K562 (cell line): ENCODE measurements around the gene ERCC1. TPM values are rescaled to one million over a fixed set of nuclear protein-coding genes. Genes with fewer than 3 reads are reported as not detected.

Experiments
- ARID1B ChIP-seq: fragments of 450-650 bp; IDR thresholded peaks from 2 replicates; pipeline ENCODE4 v1.6.1; 2016; ENCODE audit warnings: antibody characterized with exemption, mild to moderate bottlenecking, inconsistent platforms
- CBX2 ChIP-seq: fragments of 200-600 bp; sonication (generic); IDR thresholded peaks from one replicate; pipeline ENCODE4 v1.6.1; 2012; ENCODE audit warnings: mild to moderate bottlenecking, low read length, inconsistent platforms; ENCODE audit not compliant: insufficient read depth, poor library complexity, severe bottlenecking
- CHD1 ChIP-seq: fragments of 200-600 bp; sonication (generic); IDR thresholded peaks from one replicate; pipeline ENCODE4 v1.6.1; 2012; ENCODE audit warnings: mild to moderate bottlenecking, moderate library complexity, low read length, inconsistent platforms
- CHD2 ChIP-seq: IDR thresholded peaks from 2 replicates; pipeline ENCODE4 v1.6.1; 2011; ENCODE audit warnings: low read depth, low read length
- FIP1L1 ChIP-seq: fragments of 200-400 bp; formaldehyde crosslinking; IDR thresholded peaks from 2 replicates; pipeline ENCODE4 v1.6.1; 2018; ENCODE audit warnings: mild to moderate bottlenecking, low read depth, low read length; ENCODE audit not compliant: poor library complexity, severe bottlenecking
- HDAC6 ChIP-seq: IDR thresholded peaks from 2 replicates; pipeline ENCODE4 v1.6.1; 2012; ENCODE audit warnings: low read depth, mild to moderate bottlenecking, control low read depth, inconsistent platforms, low read length, moderate library complexity
- HMGN3 ChIP-seq: IDR thresholded peaks from 2 replicates; pipeline ENCODE4 v1.6.1; 2011; ENCODE audit warnings: borderline replicate concordance, low read depth, mild to moderate bottlenecking, mixed read lengths, low read length; ENCODE audit not compliant: insufficient read length; ENCODE audit errors: extremely low read depth
- HNRNPH1 ChIP-seq: fragments of 200-400 bp; formaldehyde crosslinking; optimal IDR thresholded peaks from 2 replicates; pipeline ENCODE3; 2017; ENCODE audit warnings: low read depth, mild to moderate bottlenecking, low read length, moderate library complexity
- KDM5B ChIP-seq: fragments of 200-600 bp; sonication (generic); IDR thresholded peaks from 2 replicates; pipeline ENCODE4 v1.6.1; 2012; ENCODE audit warnings: low read depth, mild to moderate bottlenecking, moderate library complexity, low read length, control low read depth, inconsistent platforms; ENCODE audit not compliant: insufficient replicate concordance
- PHF20 ChIP-seq: fragments of 450-650 bp; IDR thresholded peaks from 2 replicates; pipeline ENCODE4 v1.6.1; 2018; ENCODE audit not compliant: partially characterized antibody
- POLR2H ChIP-seq: IDR thresholded peaks from 2 replicates; pipeline ENCODE4 v1.6.1; 2016; ENCODE audit warnings: missing genetic modification characterization, low read depth, mild to moderate bottlenecking, control low read depth, missing compliant biosample characterization, moderate library complexity
- PRMT5 ChIP-seq: sonication (generic); formaldehyde crosslinking; IDR thresholded peaks from 2 replicates; pipeline ENCODE4 v1.5.0; 2020; ENCODE audit warnings: missing genetic modification reagents
- PTRF ChIP-seq: fragments of 450-650 bp; IDR thresholded peaks from 2 replicates; pipeline ENCODE4 v1.6.1; 2016; ENCODE audit warnings: mild to moderate bottlenecking, missing genetic modification characterization, missing compliant biosample characterization
- RAD21 ChIP-seq, 2 experiments: fragments of 250-450 bp in 1 of 2; fragments of 450-650 bp in 1 of 2; sonication (Bioruptor Pico) in 1 of 2; formaldehyde crosslinking in 1 of 2; IDR thresholded peaks in 1 of 2; conservative IDR thresholded peaks in 1 of 2; 2 replicates each; pipeline versions ENCODE4 v1.4.0 to v1.8.0; 2020 to 2022; ENCODE audit warnings: mild to moderate bottlenecking in 2 of 2, moderate library complexity in 1 of 2
- SMARCE1 ChIP-seq: fragments of 450-650 bp; IDR thresholded peaks from 2 replicates; pipeline ENCODE4 v1.7.1; 2016; ENCODE audit warnings: mild to moderate bottlenecking
- SOX6 ChIP-seq: fragments of 450-650 bp; IDR thresholded peaks from 2 replicates; pipeline ENCODE4 v1.6.1; 2014; ENCODE audit warnings: mild to moderate bottlenecking
- STAT5B ChIP-seq: fragments of 250-450 bp; sonication (Bioruptor Pico); IDR thresholded peaks from 2 replicates; pipeline ENCODE4 v1.8.0; 2021; ENCODE audit warnings: mild to moderate bottlenecking, inconsistent platforms
- TAF1 ChIP-seq: IDR thresholded peaks from 2 replicates; pipeline ENCODE4 v1.6.1; 2011; ENCODE audit warnings: mild to moderate bottlenecking, low read length, moderate library complexity; ENCODE audit not compliant: insufficient read depth, control insufficient read depth, severe bottlenecking; ENCODE audit errors: extremely low read depth
- ZC3H4 ChIP-seq: sonication (generic); formaldehyde crosslinking; IDR thresholded peaks from 2 replicates; pipeline ENCODE4 v1.9.0; 2021; ENCODE audit warnings: missing genetic modification reagents, borderline replicate concordance
- ZKSCAN1 ChIP-seq: fragments of 150-350 bp; IDR thresholded peaks from 2 replicates; pipeline ENCODE4 v1.6.1; 2016; ENCODE audit warnings: low read depth, low read length
- ZNF24 ChIP-seq: fragments of 450-650 bp; IDR thresholded peaks from 2 replicates; pipeline ENCODE4 v1.6.1; 2016
- ZNF274 ChIP-seq: IDR thresholded peaks from 2 replicates; pipeline ENCODE4 v1.6.1; 2011; ENCODE audit warnings: low read depth, mild to moderate bottlenecking, low read length, moderate library complexity, borderline replicate concordance
- polyA plus RNA-seq, 8 experiments: library from polyadenylated mRNA; depleted of rRNA in 4 of 8; stranded (reverse) in 5 of 8; unstranded in 3 of 8; fragments of >200 nt; fragmentation: Nextera tagmentation in 2 of 8; fragmentation: Illumina TruSeq in 1 of 8; extraction: Ambion mirVana in 2 of 8; extraction: Trizol in 1 of 8; gene quantifications; 2 replicates each; pipeline versions ENCODE4 v1.2.1 to v1.2.3, GENCODE V29; 2011 to 2014; ENCODE audit warnings: inconsistent platforms in 1 of 8, missing spikeins in 1 of 8
- total RNA-seq, 7 experiments: library from RNA; depleted of rRNA in 6 of 7; stranded (reverse); fragments of >200 nt in 6 of 7; fragmentation: Illumina TruSeq in 2 of 7; extraction: Trizol in 2 of 7; gene quantifications; 2 replicates each; pipeline versions ENCODE4 v1.2.1 to v1.2.3, GENCODE V29; 2011 to 2021; ENCODE audit warnings: low replicate concordance in 1 of 7
- TF ChIP-seq, protein P1 (sequence below): fragments of 450-650 bp; IDR thresholded peaks from 2 replicates; pipeline ENCODE4 v1.6.1; 2014; ENCODE audit warnings: low read depth, mild to moderate bottlenecking, moderate library complexity, borderline replicate concordance
- TF ChIP-seq, protein P2 (sequence below): sonication (generic); formaldehyde crosslinking; IDR thresholded peaks from 2 replicates; pipeline ENCODE4 v1.8.0; 2022; ENCODE audit warnings: missing genetic modification reagents, mild to moderate bottlenecking, borderline replicate concordance
- TF ChIP-seq, protein P3 (sequence below): sonication (generic); formaldehyde crosslinking; IDR thresholded peaks from 2 replicates; pipeline ENCODE4 v1.8.1; 2023; ENCODE audit warnings: mild to moderate bottlenecking, missing genetic modification reagents

The ERCC1 gene
- total and polyA plus RNA-seq, 9 of the 15 experiments (the other 6 are each of a cell fraction or from before 2014, with no cell fraction given), result 9.3 to 92.6 (median 60.0) TPM

DNA sequence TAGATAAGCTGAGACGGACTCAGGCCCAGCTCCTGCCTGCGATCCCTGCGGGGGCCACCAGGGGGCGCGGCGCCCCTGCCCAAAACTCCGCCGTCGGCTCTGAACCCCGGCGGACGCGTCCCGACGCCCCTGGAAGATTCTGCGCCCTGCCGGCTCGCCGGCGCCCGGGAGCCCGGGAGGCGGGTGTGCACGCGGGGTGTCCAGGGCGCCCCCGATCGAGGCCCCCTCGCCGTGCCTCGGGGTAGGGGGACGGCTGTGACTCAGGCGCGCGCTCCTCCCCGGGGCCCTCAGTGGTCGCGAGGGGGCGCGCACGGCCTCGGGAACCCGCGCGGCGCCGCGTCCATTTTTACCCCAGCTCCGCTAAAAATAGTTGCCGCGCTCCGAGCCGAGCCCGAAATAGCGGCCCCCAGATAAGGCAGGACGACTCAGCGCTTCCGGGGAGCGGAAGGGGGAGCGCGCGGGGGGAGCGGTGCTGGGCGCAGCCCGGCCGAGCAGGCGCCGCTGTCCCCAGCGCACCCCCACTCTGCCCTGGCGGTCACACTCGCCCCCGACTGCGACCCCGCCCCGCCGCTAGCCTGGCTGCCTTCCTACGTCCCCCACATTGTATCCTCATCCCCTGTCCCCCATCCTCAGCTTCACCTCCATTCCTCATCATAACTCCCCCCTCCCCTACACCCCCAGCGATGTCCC is 16.0 kb upstream of the ERCC1 start (continued):
- TF ChIP-seq TAF1 (peak; percentile 35), HDAC6 (no peak), PTRF (no peak), CHD1 (no peak), KDM5B (no peak), PHF20 (peak; percentile 40), SOX6 (peak; percentile 74), ARID1B (peak; percentile 66), ZNF274 (0 out of 2 replicates have a peak, but pooled peaks have one; percentile 3), CBX2 (no peak), HMGN3 (peak; percentile 100), ZNF24 (peak; percentile 44; the same call in 1 of the 2 replicates), POLR2H (tag) (peak; percentile 72), ZC3H4 (CRISPR knock-in tag) (no peak; the same call in 1 of the 2 replicates), STAT5B (CRISPR knock-in tag) (no peak), HNRNPH1 (no peak), RAD21 (CRISPR knock-in tag; conservative IDR thresholded peaks at IDR 0.05 in 1 of 2, IDR thresholded peaks at IDR 0.05 in 1 of 2) (peak; percentile 96 to 99), PRMT5 (no peak), ZKSCAN1 (0 out of 2 replicates have a peak, but pooled peaks have one; percentile 48), CHD2 (no peak), FIP1L1 (peak; percentile 90), SMARCE1 (no peak)
- TF ChIP-seq, protein P1, sequence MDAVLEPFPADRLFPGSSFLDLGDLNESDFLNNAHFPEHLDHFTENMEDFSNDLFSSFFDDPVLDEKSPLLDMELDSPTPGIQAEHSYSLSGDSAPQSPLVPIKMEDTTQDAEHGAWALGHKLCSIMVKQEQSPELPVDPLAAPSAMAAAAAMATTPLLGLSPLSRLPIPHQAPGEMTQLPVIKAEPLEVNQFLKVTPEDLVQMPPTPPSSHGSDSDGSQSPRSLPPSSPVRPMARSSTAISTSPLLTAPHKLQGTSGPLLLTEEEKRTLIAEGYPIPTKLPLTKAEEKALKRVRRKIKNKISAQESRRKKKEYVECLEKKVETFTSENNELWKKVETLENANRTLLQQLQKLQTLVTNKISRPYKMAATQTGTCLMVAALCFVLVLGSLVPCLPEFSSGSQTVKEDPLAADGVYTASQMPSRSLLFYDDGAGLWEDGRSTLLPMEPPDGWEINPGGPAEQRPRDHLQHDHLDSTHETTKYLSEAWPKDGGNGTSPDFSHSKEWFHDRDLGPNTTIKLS, result peak; percentile 55; the same call in 1 of the 2 replicates
- TF ChIP-seq, protein P2, sequence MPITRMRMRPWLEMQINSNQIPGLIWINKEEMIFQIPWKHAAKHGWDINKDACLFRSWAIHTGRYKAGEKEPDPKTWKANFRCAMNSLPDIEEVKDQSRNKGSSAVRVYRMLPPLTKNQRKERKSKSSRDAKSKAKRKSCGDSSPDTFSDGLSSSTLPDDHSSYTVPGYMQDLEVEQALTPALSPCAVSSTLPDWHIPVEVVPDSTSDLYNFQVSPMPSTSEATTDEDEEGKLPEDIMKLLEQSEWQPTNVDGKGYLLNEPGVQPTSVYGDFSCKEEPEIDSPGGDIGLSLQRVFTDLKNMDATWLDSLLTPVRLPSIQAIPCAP (CRISPR knock-in tag), result no peak
- TF ChIP-seq, protein P3, sequence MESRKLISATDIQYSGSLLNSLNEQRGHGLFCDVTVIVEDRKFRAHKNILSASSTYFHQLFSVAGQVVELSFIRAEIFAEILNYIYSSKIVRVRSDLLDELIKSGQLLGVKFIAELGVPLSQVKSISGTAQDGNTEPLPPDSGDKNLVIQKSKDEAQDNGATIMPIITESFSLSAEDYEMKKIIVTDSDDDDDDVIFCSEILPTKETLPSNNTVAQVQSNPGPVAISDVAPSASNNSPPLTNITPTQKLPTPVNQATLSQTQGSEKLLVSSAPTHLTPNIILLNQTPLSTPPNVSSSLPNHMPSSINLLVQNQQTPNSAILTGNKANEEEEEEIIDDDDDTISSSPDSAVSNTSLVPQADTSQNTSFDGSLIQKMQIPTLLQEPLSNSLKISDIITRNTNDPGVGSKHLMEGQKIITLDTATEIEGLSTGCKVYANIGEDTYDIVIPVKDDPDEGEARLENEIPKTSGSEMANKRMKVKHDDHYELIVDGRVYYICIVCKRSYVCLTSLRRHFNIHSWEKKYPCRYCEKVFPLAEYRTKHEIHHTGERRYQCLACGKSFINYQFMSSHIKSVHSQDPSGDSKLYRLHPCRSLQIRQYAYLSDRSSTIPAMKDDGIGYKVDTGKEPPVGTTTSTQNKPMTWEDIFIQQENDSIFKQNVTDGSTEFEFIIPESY (CRISPR knock-in tag), result no peak
